ENCODE data around the gene URGCP. TPM values are rescaled to one million over a fixed set of nuclear protein-coding genes. Genes with fewer than 3 reads are reported as not detected.

The URGCP gene
- total RNA-seq, 1 donor from 2014 or later = 23.3 TPM

DNA sequence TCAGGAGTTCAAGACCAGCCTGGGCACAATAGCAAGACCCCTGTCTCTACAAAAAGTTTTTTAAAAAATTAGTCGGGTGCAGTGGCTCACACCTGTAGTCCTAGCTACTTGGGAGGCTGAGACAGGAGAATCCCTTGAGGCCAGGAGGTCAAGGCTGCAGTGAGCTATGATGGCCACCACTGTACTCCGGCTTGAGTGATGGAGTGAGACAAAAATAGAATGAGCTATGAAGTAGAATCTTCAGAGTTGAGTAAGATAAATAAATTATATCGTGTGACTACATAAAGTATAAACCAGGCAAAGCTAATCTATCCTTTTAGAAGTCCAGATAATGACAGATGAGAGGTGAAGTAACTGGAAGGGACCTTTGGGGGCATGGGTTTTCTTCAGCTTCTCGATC, 21.8 kb downstream of the URGCP start:
- TF ChIP-seq, protein P1, sequence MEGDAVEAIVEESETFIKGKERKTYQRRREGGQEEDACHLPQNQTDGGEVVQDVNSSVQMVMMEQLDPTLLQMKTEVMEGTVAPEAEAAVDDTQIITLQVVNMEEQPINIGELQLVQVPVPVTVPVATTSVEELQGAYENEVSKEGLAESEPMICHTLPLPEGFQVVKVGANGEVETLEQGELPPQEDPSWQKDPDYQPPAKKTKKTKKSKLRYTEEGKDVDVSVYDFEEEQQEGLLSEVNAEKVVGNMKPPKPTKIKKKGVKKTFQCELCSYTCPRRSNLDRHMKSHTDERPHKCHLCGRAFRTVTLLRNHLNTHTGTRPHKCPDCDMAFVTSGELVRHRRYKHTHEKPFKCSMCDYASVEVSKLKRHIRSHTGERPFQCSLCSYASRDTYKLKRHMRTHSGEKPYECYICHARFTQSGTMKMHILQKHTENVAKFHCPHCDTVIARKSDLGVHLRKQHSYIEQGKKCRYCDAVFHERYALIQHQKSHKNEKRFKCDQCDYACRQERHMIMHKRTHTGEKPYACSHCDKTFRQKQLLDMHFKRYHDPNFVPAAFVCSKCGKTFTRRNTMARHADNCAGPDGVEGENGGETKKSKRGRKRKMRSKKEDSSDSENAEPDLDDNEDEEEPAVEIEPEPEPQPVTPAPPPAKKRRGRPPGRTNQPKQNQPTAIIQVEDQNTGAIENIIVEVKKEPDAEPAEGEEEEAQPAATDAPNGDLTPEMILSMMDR (IDR thresholded peaks at IDR 0.05) = no peak
- H3K4me3 Mint-ChIP-seq = no peak overlapping the region
- no peak overlapping the region for H3K27ac Mint-ChIP-seq
- H3K9me3 Mint-ChIP-seq = no peaks in the 10 kb centered on the region
- H3K36me3 Mint-ChIP-seq (ENCODE audit: low read depth) = peaks cover 51% of the 10 kb centered on the region
- ATAC-seq (ENCODE audit: low read depth) = no peak
- no peak for DNase-seq
- no peaks in the 10 kb centered on the region for H3K27me3 Mint-ChIP-seq
- H3K4me1 Mint-ChIP-seq = peaks cover 10% of the 10 kb centered on the region
- ChIA-PET POLR2A (no interaction called here), CTCF (interaction anchor here (0.7 kb wide), 1 partner anchor 13 kb away, joined by 3 read pairs; no protein-coding TSS in a partner anchor)
- intact Hi-C loops (cut with micrococcal nuclease) = no loop called here

DNA sequence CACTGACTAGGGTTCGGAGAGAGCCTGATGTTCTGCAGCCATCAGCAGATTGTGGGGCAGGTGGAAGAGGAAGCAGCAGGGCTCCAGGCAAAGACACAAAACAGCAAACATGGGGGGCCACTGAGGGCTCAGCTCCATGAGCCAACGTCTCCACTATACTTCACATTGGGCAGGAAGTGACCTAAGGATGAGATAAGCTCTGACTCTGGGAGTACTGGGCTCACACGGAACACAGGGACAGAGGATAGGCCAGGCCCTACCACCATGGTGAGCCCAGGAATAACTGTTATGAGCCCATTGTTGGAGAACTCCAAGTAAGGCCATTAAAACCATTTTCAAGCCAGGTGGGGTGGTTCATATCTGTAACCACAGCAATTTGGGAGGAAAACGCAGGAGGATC, 22.2 kb downstream of the URGCP start:
- H3K36me3 Mint-ChIP-seq (ENCODE audit: low read depth) = peaks cover 54% of the 10 kb centered on the region
- ATAC-seq (ENCODE audit: low read depth) (no peak), DNase-seq (no peak)
- TF ChIP-seq, protein P1 (IDR thresholded peaks at IDR 0.05) = no peak
- no peaks in the 10 kb centered on the region for H3K27me3 Mint-ChIP-seq
- no peak overlapping the region for H3K4me3 Mint-ChIP-seq
- H3K9me3 Mint-ChIP-seq = no peaks in the 10 kb centered on the region
- ChIA-PET CTCF (interaction anchor here (0.7 kb wide), 1 partner anchor 13 kb away, joined by 3 read pairs; no protein-coding TSS in a partner anchor), POLR2A (no interaction called here)
- H3K27ac Mint-ChIP-seq = no peak overlapping the region
- intact Hi-C loops (cut with micrococcal nuclease) = no loop called here
- H3K4me1 Mint-ChIP-seq = peaks cover 7% of the 10 kb centered on the region

DNA sequence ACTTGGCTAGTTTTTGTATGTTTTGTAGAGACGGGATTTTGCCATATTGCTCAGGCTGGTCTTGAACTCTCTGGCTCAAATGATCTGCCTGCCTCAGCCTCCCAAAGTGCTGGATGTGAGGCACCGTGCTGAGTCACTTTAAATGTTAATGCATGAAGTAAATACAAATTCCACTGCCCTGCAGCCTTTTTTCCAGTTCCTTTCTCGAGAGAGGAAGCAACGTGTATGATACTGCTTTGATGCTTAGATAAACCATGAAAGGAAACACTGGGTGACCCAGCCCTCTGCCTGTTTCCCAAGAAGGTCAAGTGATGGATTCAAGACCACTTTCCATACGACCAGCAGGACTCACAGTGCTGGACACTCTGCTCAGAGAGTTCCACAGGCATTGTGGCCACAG, 25.8 kb downstream of the URGCP start:
- TF ChIP-seq, protein P1 (IDR thresholded peaks at IDR 0.05) = no peak
- no peaks in the 10 kb centered on the region for H3K27me3 Mint-ChIP-seq
- peaks cover 10% of the 10 kb centered on the region for H3K4me1 Mint-ChIP-seq
- intact Hi-C loops (cut with micrococcal nuclease) = no loop called here
- no peak overlapping the region for H3K4me3 Mint-ChIP-seq
- ATAC-seq (ENCODE audit: low read depth) (no peak), DNase-seq (no peak)
- ChIA-PET CTCF (no interaction called here), POLR2A (no interaction called here)
- peaks cover 80% of the 10 kb centered on the region for H3K36me3 Mint-ChIP-seq (ENCODE audit: low read depth)
- H3K27ac Mint-ChIP-seq = no peak overlapping the region
- no peaks in the 10 kb centered on the region for H3K9me3 Mint-ChIP-seq

DNA sequence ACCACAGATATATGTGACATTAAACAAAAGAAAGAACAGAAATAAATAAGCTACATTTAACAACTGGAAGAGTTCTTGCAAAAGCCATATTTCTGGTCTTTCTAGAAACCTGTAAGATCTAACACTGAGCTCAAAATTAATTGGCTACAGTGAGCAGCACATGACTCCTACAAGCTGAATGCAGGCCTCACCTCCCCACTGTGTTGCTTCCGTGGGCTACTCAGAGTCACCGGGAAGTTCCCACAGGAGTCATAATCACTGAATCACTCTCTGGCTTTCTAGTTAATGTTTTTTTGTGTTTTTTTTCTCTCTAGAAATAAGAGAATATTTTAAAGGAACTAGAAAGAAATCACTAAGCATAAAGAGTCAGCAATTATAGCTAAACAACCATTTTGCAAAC, 26.9 kb downstream of the URGCP start:
- intact Hi-C loops (cut with micrococcal nuclease) = no loop called here
- H3K27me3 Mint-ChIP-seq = no peaks in the 10 kb centered on the region
- no peaks in the 10 kb centered on the region for H3K9me3 Mint-ChIP-seq
- TF ChIP-seq, protein P1 (IDR thresholded peaks at IDR 0.05) = no peak
- H3K4me1 Mint-ChIP-seq = peaks cover 11% of the 10 kb centered on the region
- no peak for DNase-seq
- POLR2A ChIA-PET = no interaction called here
- CTCF ChIA-PET = no interaction called here
- H3K27ac Mint-ChIP-seq = no peak overlapping the region
- no peak overlapping the region for H3K4me3 Mint-ChIP-seq
- ATAC-seq (ENCODE audit: low read depth) = no peak
- H3K36me3 Mint-ChIP-seq (ENCODE audit: low read depth) = peaks cover 74% of the 10 kb centered on the region

DNA sequence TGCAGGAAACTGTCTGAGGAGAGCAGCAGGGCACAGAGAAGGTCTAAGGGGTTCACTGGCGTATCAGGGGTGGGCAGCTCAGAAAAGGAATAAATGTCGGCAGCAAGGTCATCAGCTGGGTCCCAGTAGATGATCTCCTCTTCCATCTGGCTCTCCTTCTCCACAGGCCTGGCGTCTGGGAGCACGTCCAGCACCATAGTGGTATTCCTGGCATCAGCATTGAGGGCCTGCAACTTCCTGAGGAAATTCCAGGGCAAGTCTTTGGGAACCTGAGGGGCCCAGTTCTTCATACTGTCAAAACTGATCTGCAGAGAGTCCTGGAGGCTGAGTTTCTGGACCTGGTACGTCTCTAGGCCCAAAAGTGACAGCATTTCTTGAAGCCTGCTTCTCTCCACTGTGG, 27.5 kb downstream of the URGCP start:
- Mint-ChIP-seq H3K4me3 (no peak overlapping the region), H3K9me3 (no peaks in the 10 kb centered on the region), H3K27ac (no peak overlapping the region), H3K36me3 (ENCODE audit: low read depth) (peaks cover 69% of the 10 kb centered on the region), H3K27me3 (no peaks in the 10 kb centered on the region), H3K4me1 (peaks cover 11% of the 10 kb centered on the region)
- TF ChIP-seq, protein P1 (IDR thresholded peaks at IDR 0.05) = no peak
- intact Hi-C loops (cut with micrococcal nuclease) = no loop called here
- ATAC-seq (ENCODE audit: low read depth) = no peak
- ChIA-PET CTCF (no interaction called here), POLR2A (no interaction called here)
- DNase-seq = no peak
